HepG2 (cell line): ENCODE results near the gene TBKBP1.

ENCODE experiments used
- DZIP1 ChIP-seq: sonication (generic); formaldehyde crosslinking; IDR thresholded peaks from 2 replicates; pipeline ENCODE4 v1.5.0; 2020; ENCODE audit warnings: mild to moderate bottlenecking, missing genetic modification reagents
- JUNB ChIP-seq: sonication (generic); formaldehyde crosslinking; IDR thresholded peaks from 2 replicates; pipeline ENCODE4 v1.8.0; 2022; ENCODE audit warnings: missing genetic modification reagents, mild to moderate bottlenecking, borderline replicate concordance
- MXI1 ChIP-seq: IDR thresholded peaks from 3 replicates; pipeline ENCODE4 v1.6.1; 2012; ENCODE audit warnings: low read depth, low read length, inconsistent platforms, borderline replicate concordance
- POLR2A ChIP-seq, 2 experiments: IDR thresholded peaks; 2 replicates each; pipeline ENCODE4 v1.6.1; 2011; ENCODE audit warnings: low read depth in 2 of 2, low read length in 2 of 2, mild to moderate bottlenecking in 1 of 2, moderate library complexity in 1 of 2; ENCODE audit not compliant: insufficient read depth in 1 of 2
- TF ChIP-seq, protein P1 (sequence below): sonication (generic); formaldehyde crosslinking; IDR thresholded peaks from 2 replicates; pipeline ENCODE4 v1.5.0; 2020; ENCODE audit warnings: mild to moderate bottlenecking, missing genetic modification reagents, moderate library complexity

DNA sequence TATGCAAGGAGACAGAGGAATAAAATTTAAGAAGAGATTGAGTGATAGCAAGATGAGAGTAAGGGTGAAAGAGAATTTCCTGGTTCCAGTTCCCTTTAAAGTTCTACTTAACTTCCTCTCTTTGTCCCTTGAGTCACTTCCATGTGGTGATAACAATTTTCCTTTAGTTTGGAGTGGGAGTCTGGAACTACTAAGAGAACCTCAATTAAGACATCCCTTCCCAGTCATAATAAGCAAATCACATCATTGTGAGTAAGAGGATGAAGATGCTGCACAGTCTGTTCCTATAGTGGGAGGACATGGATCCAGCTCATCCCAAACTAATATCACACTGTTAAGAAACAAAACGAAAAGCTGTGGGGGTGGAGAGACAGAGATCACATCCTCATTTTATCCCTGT is 63.4 kb downstream of the TBKBP1 start:
- TF ChIP-seq, protein P1, sequence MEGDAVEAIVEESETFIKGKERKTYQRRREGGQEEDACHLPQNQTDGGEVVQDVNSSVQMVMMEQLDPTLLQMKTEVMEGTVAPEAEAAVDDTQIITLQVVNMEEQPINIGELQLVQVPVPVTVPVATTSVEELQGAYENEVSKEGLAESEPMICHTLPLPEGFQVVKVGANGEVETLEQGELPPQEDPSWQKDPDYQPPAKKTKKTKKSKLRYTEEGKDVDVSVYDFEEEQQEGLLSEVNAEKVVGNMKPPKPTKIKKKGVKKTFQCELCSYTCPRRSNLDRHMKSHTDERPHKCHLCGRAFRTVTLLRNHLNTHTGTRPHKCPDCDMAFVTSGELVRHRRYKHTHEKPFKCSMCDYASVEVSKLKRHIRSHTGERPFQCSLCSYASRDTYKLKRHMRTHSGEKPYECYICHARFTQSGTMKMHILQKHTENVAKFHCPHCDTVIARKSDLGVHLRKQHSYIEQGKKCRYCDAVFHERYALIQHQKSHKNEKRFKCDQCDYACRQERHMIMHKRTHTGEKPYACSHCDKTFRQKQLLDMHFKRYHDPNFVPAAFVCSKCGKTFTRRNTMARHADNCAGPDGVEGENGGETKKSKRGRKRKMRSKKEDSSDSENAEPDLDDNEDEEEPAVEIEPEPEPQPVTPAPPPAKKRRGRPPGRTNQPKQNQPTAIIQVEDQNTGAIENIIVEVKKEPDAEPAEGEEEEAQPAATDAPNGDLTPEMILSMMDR (CRISPR knock-in tag) = no peak
- no peak for TF ChIP-seq JUNB
- no peak for TF ChIP-seq MXI1
- TF ChIP-seq DZIP1 (CRISPR knock-in tag) = no peak
- TF ChIP-seq POLR2A (IDR thresholded peaks at IDR 0.05; ENCODE audit: insufficient read depth in 1 of 2, low read depth in 2 of 2, low read length in 2 of 2) = no peak
